Measurements from ENCODE around the gene IGSF23.

- TF ChIP-seq EZH2phosphoT487 (IDR thresholded peaks at IDR 0.05; ENCODE audit: insufficient read depth, low read depth): no peak
- TF ChIP-seq EZH2 (IDR thresholded peaks at IDR 0.05; ENCODE audit: insufficient read depth, poor library complexity, severe bottlenecking): no peak
These were observed 36.3 kb downstream of the IGSF23 start for GRCh38 chr19:44649578-44650145.

Data from GM23248 (cell line).